Kasumi-1 (cell line): ENCODE data around the gene TIMM29.
"Not testable (repeated sequence)": the region's sequence is repeated elsewhere in the genome, so short reads cannot be mapped to it uniquely, and the experiment has no call there.

ENCODE experiments used
- DNase-seq, 2 experiments: peaks; one replicate each; lab custom pipeline; 2025; lab: John Stamatoyannopoulos, UW

The TIMM29 gene

DNA sequence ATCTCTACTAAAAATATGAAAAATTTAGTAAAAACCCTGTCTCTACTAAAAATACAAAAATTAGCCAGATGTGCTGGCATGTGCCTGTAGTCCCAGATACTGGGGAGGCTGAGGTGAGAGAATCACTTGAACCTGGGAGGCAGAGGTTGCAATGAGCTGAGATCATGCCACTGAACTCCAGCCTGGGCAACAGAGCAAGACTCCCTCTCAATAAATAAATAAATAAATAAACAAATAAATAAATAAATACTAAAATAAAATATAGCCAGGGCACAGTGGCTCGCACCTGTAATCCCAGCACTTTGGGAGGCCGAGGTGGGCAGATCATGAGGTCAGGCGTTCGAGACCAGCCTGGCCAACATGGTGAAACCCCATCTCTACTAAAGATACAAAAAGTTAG lies 14.8 kb downstream of the TIMM29 start:
- not testable (repeated sequence) for DNase-seq

DNA sequence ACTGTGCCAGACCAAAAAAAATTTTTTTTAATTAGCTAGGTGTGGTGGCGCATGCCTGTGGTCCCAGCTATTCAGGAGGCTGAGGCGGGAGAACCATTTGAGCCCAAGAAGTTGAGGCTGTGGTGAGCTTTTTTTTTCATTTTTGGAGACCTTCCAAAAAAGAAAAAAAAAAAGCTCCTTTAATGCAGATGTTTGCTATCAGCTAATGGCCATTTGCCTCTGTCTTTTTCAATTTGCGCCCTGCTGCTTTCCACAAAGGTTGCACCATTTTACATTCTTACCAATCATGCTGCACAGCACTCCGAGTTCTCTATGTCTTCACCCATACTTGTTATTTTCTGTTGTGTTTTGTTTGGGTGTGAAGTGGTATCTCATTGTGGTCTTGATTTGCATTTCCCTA lies 16.7 kb downstream of the TIMM29 start:
- no peak for DNase-seq

DNA sequence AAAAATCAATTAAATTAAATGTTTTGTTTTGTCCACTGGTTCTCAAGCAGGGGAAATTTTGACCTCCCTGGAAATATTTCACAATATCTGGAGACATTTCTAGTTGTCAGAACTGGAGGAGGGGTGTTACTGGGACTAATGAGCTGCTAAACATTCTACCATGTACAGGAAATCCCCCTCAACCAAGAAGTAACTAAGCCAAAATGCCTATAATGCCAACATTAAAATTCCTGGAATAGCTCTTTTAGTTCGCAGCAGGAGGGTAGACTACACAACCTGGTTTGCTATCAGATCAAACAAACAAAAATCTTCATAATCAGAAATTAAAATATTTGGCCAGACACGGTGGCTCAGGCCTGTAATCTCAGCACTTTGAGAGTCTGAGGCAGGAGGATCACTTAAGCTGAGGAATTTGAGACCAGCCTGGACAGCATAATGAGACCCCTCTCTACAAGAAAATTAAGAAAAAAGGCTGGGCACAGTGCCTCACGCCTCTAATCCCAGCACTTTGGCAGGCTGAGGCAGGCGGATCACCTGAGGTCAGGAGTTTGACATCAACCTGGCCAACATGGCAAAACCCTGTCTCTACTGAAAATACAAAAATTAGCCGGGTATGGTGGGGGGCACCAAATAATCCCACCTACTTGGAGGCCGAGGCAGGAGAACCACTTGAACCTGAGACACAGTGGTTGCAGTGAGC lies 18.5 kb downstream of the TIMM29 start:
- no peak for DNase-seq

DNA sequence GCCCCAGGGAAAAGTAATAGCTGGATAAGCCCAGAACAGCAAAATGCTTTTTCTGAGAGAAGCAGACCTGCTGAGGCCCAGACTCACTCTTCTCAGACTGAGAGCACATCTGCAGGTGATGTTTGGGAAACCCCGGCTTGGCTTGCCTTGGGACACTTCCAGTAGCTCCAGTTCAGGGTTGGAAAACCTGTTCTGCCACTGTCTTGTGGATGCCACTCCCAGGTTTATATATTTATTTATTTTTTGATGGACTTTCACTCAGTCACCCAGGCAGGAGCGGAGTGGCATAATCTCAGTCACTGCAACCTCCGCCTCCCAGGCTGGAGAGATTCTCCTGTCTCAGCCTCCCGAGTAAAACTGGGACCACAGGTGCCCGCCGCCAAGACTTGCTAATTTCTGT lies 24.2 kb downstream of the TIMM29 start:
- DNase-seq: no peak

DNA sequence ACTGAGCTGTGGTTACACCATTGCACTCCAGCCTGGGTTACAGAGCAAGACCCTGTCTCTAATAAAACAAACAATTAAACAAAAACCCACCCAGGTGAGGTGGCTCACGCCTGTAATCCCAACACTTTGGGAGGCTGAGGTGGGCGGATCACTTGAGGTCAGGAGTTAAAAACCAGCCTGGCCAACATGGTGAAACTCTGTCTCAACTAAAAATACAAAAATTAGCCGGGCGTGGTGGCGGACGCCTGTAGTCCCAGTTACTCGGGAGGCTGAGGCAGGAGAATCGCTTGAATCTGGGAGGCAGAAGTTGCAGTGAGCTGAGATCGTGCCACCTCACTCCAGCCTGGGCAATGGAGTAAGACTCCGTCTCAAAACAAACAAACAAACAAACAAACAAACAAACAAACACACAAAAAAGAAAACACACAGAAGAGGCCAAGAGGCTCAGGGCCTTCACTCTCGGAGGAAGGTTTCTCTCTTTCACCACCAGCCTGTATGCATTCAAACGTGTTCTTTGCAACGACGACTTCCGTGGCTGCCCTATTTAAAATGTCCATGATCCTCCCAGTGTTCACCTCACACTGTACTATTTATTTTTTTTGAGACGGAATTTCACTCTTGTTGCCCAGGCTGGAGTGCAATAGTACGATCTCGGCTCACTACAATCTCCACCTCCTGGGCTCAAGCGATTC lies 30.8 kb downstream of the TIMM29 start:
- DNase-seq: not testable (repeated sequence)

DNA sequence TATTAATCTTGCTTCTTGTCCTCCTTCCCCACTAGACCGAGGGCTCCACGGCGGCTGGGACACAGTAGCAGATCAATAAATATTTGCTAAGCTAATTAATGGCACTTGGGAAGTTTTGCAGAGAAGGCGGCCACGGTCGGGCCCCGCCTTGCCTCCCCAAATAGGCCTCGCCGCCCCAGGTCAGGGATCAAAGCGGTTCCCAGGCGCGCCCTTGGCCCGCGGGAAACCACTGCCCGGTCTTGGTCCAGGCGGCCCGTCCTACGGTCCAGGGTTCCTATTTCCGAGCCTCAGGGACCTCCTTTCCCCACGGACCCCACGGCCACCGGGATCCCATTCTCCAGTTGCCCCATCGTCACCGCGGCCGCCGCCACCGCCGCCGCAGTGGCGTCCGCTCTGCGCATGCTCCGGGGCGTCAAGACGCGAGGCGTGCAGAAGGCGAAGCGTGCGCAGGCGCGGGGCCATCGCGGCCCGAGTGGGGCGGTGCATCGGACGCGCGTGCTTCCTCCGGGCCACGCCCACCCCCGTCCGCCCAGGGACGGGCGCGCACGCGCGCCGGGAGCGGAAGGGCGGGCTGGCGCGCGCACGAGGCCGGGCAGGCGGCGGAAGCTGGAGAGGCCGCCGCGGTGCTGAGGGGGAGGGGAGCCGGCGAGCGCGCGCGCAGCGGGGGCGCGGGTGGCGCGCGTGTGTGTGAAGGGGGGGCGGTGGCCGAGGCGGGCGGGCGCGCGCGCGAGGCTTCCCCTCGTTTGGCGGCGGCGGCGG lies 31.9 kb downstream of the TIMM29 start, which contains the start of gene SMARCA4:
SMARCA4 (plus strand) TSS at position 717 of the 759 bp plus-strand sequence. CDS start 23,122 bp downstream, outside the sequence.
- peak; percentile 84 to 91 for DNase-seq

DNA sequence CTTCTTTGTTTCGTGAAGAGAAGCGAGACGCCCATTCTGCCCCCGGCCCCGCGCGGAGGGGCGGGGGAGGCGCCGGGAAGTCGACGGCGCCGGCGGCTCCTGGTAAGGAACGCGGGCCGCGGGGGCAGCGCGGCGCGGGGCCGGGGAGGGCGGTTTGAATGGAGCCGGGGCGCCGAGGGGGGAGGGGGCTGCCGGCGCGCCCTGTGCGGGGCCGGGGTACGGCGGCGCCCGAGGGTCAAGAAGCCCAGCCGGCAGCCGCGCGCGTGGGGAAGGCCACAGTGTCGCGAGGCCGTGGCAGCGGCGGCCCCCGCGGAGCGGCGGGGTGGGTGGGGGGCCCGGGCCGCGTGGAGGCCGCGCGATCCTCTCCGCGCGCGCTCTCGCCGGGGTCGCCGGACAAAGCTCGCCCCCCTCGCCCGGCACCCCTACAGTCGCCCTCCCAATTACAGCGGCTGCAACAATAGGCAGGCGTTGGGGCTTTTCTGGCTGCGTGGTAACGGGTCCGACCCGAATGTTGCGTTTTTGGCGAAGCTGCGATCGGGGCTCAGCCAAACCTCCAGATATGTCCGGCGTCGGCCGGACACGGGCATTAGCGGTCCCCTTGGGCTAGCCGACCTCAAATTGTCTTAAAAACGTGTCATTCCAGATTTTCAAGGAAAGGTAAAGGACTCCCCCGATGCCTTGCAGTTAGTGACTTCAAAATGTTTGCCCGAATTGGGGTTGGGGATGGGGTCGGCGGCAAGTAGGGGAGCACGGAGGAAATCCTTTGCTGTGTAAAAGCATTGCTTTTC lies 32.7 kb downstream of the TIMM29 start:
- peak in 1 of 2 experiments; percentile 37 for DNase-seq

DNA sequence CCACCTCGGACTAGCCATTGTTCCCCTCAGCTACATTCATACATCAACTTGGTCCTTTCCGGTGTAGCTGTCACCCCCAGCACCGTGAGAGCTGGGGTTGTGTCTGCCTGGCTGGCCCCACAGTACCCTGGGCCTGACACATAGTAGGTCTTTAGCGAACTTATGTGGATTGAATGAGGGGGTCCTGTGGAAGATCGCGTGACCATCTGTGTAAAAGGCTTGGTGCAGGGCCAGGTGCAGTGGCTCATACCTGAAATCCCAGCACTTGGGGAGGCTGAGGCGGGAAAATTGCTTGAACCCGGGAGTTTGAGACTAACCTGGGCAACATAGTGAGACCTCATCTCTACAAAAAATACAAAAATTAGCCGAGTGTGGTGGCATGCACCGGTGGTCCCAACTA lies 34.3 kb downstream of the TIMM29 start:
- DNase-seq: no peak

DNA sequence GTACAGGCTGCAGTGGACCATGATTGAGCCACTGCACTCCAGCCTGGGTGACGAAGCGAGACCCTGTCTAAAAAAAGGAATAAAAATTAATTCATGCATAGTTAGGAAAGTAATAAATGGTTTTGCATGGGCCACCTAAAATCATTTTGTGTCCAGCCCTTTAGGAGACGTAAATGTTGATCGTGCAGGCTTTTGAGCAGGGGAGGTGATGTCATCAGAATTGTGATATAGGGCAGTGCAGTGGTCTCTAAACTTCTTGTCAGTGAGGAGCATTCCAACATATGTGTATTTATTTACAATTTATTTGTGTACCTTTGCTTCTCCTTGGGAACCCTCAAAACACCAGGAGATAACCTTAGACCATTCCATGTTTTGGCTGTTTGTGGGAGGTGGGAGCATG lies 35.3 kb downstream of the TIMM29 start:
- no peak for DNase-seq

DNA sequence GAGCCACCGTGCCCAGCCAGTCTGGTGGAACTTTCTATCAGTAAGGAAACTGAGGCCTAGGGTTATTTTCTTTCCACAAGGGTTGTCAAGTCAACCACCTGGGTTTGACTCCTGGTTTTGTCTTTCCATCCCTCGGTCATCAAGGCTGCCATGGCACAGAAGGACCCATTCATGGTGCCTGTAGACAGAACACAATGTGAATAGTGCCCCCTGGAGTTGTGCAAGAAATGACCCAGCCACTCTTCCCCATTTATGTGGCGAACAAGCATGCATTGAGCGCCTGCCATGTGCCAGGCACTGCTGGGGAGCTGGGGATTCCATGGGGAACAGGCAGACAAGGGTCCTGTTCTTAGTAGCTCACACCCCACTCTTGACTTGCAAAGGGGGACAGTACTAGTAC lies 36.3 kb downstream of the TIMM29 start:
- DNase-seq: no peak

DNA sequence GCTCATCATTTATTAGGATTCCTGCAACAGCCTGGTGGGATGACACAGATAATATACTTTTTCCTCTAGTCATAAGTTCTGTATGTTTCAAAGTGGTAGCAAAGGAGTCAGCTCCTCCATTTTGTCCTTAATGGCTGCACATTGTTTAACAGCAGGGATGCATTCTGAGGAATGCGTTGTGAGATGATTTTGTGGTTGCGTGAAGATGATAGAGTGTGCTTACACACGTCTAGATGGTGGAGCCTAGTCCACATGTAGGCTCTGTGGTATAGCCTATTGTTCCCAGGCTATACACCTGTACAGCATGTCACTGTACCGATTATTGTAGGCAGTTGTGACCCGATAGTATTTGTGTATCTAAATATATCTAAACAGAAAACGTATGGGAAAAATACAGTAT lies 36.8 kb downstream of the TIMM29 start:
- no peak for DNase-seq

DNA sequence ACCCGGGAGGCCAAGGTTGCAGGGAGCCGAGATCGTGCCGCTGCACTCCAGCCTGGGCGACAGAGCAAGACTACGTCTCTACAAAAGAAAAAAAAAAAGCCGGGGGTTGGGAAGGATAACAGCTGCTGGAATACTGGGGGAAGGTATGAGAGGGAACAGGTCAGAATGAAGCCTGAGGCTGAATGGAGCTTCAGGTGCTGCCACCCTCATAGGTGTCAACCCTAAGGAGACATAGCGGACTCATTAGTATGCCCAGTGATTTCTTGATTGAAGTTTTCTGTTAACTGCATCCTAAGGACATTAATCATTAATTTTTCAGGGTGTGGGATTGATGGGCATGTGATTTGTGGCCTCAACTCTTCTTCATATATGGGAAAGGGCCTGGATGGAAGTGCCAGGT lies 38.2 kb downstream of the TIMM29 start:
- no peak for DNase-seq

DNA sequence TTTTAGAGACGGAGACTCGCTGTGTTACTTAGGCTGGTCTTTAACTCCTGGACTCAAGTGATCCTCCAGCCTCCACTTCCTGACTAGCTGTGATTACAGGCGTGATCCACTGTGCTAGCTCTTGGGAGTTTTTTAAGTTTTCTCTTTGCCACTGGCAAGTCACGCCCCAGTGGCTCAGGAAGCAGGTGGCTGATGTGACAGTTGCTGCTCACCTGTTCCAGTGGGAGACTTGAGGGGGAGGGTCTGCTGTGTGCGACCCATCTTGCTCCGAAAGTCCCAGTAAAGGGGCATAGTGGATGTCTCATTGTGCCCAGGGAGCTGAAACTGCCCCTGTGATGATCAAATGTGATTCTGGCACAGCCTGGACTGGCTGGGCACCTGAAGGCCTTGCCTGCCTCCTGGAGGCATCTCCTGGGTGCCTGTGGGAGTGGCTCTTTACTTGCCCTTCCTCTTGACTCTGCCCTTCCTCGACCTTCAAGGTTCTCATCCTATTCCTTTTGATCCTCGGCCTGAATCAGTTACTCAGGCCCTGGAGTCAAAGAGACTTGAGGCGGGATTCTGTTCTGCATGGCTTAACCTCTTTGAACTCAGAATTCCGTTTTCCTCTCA lies 40.0 kb downstream of the TIMM29 start:
- DNase-seq: no peak

DNA sequence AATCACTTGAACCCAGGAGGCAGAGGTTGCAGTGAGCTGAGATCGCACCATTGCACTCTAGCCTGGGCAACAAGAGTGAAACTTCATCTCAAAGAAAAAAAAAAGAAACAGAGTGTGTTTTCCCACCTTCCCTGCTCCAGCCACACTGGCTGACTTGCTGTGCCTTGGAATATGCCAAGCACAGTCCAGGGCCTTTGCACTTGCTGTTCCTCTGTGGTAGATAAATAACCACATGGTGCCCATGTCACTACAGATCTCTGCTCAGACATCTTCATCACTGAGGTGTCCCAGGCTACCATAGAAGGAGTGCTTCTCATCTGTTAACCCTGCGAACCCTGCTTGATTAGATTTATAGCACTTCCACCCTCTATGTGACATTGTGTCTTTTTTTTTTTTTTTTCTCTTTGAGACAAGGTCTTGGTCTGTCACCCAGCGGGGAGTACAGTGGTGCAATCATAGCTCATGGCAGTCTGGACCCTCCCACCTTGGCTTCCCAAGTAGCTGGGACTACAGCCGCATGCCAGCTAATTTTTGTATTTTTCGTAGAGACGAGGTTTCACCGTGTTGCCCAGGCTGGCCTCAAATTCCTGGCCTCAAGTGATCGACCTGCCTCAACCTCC lies 42.6 kb downstream of the TIMM29 start:
- DNase-seq: no peak

DNA sequence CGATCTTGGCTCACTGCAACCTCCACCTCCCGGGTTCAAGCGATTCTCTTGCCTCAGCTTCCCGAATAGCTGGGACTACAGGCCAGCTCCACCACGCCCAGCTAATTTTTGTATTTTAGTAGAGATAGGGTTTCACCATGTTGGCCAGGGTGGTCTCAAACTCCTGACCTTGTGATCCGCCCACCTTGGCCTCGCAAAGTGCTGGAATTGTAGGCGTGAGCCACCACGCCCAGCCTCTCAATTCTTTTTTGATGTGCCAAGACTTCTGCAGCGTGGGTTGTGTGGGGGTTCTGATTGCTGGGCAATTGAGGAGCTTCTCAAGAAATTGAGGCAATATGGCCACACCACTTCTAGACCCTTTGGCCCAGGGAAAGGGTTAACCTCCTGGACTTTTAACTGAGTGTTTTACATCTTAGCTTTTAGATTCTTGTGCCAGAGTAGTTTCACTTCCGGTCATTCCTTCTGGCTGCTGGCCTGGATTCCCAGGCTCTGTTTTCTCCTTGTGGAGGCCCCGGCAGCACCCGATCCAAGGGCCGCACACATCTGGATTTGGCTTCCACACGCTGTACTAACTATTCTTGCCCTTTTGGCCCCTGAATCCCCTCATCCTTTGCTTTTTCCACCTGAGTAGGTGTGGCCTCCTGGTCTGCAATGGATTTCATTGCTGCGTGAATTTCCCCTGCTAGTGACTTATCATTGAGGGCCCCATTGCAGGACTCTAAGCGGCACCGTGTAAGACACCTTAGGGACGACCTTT lies 46.9 kb downstream of the TIMM29 start:
- DNase-seq: no peak

DNA sequence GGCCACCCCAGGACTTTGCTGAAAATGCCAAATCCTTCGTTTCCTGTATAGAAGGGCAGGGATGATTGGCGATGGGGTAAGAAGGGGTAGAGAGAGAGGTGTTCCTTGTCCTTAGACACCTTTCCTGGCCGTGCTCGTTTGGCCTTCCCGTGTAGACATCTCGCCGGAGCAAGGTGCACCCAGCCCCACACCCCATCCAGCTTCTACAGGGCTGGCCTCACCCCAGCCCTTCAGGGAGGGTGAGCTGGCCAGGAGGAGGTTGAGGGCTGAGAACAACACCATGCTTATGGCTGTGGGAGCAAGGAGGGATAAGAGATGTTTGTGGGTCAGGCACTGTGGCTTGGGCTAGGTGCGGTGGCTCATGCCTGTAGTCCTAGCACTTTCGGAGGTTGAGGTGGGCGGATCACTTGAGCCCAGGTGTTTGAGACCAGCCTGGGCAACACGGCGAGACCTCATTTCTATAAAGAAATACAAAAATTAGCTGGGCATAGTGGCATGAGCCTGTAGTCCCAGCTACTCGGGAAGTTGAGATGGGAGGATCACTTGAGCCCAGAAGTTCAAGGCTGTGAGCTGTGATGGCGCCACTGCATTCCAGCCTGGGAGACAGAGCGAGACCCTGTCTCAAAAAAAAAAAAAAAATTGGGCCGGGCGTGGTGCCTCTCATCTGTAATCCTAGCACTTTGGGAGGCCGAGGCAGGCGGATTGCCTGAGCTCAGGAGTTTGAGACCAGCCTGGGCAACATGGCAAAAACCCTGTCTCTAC lies 47.7 kb downstream of the TIMM29 start:
- DNase-seq: no peak

DNA sequence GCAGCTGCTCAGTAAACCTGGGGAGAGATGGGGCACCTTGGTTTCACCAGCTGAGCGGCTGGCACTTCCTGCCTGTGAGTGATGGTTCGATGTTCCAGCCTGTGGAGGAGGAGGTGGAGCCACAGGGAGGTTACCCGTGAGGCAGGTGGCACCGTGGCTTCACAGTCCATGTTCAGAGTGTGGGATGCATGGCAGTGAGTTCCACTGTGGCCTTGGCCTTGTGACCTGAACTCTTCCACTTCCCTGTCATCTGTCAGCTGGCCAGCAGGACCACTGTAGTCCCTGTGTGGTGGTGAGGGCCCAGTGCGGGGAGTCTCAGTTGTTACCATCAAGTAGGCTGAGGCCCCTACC lies 49.1 kb downstream of the TIMM29 start:
- DNase-seq: no peak
